Fibroblast of villous mesenchyme (primary cell): ENCODE data around the gene TRAPPC5. TPM values are rescaled to one million over a fixed set of nuclear protein-coding genes. Genes with fewer than 3 reads are reported as not detected.

Experiments
- DNase-seq: peaks from one replicate; pipeline ENCODE4 v3.0.0-alpha.2; 2010; ENCODE audit warnings: low read depth
- H3K4me3 ChIP-seq: 2 replicates; pipeline ENCODE4 v1.5.1; 2011; ENCODE audit warnings: low read depth, mild to moderate bottlenecking, low read length
- total RNA-seq: library from RNA; depleted of rRNA; stranded (reverse); fragments of >200 nt; gene quantifications from 2 replicates; pipeline ENCODE4 v1.2.3, GENCODE V29; 2012
- TF ChIP-seq, protein P1 (sequence below): IDR thresholded peaks from 2 replicates; pipeline ENCODE4 v1.5.1; 2012; ENCODE audit warnings: low read depth, mild to moderate bottlenecking, low read length; ENCODE audit not compliant: insufficient read depth

The TRAPPC5 gene
- total RNA-seq, result 29.0 and 29.8 TPM in 2 replicates

DNA sequence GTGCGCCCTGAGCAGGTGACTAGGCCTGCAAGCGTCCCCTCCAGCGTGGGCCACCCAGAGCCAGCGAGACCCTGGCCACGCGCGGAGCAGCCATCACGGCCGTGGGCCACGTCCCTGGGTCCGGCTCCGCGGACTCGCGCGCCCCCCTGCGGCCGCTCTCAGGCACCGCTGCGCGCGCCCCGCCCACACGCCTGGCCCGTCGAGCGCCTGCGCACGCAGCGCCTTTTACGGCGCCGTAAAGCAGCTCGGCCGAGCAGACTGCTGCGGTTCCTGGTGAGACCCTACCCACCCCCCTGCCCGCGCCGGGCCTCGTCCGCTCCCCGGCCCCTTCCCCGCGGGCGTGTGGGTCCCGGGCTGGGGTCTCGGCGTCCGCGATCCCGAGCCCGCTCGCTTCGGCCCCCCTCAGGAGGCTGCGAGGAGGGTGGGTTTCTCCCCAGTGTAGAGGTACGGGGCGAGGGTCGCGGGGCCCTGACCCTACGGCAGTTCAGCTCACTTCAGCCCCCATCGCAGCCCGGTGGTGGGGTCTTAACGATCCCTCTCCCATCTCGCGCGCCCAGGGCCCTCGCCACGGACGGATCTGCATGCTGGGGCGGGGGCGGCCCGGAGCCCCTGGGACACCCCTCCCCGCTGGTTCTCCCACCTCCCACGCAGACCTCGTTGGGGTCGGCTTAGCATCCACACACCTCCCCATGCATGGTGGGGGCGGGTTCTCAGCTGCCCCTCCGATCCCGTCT is at the start of gene TRAPPC5:
Gene TRAPPC5 (plus strand): TSS at position 228 of the 734 bp plus-strand sequence. CDS start 1,421 bp downstream, outside the sequence.
- H3K4me3 ChIP-seq, result peak within 1 kb of the TSS; percentile 96
- DNase-seq, result peak; percentile 81
- TF ChIP-seq, protein P1, sequence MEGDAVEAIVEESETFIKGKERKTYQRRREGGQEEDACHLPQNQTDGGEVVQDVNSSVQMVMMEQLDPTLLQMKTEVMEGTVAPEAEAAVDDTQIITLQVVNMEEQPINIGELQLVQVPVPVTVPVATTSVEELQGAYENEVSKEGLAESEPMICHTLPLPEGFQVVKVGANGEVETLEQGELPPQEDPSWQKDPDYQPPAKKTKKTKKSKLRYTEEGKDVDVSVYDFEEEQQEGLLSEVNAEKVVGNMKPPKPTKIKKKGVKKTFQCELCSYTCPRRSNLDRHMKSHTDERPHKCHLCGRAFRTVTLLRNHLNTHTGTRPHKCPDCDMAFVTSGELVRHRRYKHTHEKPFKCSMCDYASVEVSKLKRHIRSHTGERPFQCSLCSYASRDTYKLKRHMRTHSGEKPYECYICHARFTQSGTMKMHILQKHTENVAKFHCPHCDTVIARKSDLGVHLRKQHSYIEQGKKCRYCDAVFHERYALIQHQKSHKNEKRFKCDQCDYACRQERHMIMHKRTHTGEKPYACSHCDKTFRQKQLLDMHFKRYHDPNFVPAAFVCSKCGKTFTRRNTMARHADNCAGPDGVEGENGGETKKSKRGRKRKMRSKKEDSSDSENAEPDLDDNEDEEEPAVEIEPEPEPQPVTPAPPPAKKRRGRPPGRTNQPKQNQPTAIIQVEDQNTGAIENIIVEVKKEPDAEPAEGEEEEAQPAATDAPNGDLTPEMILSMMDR, result peak; percentile 73

DNA sequence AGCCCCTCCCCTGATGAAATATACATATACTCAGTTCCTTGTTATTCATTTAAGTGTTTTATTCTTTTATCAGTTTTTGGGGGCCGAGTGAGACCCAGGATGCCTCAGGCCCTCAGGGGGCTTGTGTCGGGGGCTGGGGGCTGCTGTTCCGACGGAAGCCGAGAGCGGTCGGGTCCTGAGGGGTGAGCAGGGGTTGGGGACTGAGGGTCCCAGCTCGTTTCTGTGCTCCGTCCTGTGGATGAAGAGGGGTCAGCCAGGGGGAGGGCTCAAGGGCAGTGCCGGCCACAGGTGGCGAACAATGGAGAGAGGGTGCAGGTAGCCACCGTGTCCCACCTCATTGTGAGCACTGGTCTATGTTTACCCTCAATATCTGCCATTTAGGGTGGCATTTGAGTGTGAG is 49.1 kb upstream of the TRAPPC5 start:
- no peak for DNase-seq
- no peak overlapping the region for H3K4me3 ChIP-seq
- TF ChIP-seq, protein P1, result no peak

DNA sequence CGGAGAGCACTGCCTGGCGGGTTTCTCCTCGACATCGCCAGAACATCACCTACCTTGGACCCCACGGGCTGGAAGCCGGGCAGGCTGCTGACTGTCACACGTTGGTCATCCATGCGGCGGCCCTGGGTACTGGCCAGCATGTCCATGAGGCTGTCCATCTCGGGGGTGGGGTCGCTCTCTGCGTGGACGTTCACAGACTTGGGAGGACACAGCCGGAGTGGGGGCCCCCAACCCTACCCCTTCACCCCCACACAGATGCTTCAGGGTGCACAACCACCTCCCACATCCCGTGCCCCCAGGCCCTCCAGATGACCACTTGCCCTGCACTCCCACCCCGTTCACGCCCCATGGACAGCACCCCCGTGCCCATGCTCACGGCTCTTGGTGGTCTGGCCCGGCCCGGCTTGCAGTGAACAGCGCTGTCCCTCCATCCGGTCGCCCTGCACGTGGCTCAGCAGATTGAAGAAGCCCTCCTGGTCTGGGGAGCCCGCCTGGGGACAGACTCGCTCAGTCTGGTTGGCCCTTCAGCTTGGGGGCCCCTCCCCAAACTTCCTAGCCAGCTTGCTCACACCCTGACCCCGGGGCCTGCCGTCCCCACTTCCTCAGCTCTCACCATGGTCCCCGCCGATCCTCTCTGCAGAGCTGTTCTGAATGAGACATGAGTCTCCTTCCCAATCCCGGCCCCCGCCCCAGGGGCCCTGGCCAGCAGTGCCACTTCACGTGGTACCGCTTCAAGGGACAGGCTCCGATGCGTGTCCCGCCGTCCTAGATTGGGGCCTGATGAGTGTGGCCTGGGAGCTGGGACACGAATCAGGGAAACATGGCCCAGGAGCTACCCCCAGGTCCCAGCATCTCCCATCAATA is 48.1 kb upstream of the TRAPPC5 start:
- DNase-seq, result no peak
- H3K4me3 ChIP-seq, result no peak overlapping the region
- TF ChIP-seq, protein P1, result no peak

DNA sequence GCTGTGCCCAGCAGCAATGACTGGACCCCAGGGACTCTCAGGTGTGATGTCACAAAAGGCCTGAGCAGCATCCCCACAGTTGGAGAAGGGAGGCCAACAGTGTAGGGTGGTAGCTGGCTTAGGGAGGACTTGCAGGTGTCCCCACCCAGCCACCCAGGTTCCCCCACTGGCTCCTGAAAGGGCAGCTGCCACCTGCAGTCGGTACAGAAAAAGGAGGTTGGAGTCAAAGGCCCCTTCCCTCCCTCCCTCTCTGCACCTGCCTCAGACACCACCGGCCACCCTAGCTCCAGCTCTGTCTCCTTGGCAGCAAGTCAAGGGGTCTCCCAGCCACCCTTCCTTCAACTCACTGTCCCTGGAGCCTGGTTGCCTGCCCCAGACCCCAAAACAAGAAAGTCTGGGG is 46.9 kb upstream of the TRAPPC5 start, which contains the start of gene PCP2:
Gene PCP2 (minus strand): TSS at position 22 of the 400 bp plus-strand sequence. CDS start 262 bp downstream, outside the sequence.
- TF ChIP-seq, protein P1, result no peak
- DNase-seq, result no peak
- H3K4me3 ChIP-seq, result no peak within 1 kb of the TSS

DNA sequence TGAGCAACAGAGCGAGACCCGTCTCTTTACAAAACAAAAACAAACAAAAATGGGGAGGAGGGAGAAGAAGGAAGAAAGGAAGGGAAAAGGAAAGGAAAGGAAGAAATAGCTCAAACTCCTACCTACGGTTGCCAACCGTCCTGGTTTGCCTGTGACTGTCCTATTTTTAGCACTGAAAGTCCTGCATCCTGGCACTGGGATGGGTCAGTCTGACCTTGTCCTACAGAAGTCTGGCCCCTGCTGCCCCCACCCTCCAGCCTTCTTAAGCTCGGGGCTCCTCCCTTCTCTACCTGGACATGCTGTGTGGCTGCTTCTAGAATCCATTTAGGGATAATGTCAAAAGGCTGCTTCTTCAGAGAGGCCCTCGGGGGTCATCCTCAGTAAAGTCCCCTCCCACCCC is 45.0 kb upstream of the TRAPPC5 start:
- DNase-seq, result no peak
- TF ChIP-seq, protein P1, result no peak
- no peak overlapping the region for H3K4me3 ChIP-seq

DNA sequence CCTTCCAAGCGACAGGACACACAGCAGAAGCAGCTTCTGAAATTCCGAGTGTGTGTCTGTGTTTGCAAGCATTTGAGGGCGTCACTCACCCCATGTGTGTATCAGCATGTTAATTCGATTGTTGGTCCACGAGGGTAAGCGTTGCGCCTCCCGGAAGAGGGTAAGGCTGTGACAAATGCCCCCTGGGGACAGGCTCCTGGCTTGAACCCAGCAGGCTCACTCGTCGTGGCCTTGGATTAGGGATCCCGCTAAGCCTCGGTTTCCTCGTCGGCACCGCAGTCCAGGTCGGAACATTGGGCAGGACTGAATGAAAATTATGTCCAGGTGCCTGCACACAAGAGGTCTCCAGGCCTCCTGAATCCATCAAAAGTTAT is 44.3 kb upstream of the TRAPPC5 start:
- DNase-seq, result no peak
- H3K4me3 ChIP-seq, result peak overlapping the region; percentile 74
- TF ChIP-seq, protein P1, result no peak
